ENCODE data around the gene CFAP73. TPM values are rescaled to one million over a fixed set of nuclear protein-coding genes. Genes with fewer than 3 reads are reported as not detected.

The CFAP73 gene
- total RNA-seq, 1 experiment from 2014 or later, result 0.10 TPM

DNA sequence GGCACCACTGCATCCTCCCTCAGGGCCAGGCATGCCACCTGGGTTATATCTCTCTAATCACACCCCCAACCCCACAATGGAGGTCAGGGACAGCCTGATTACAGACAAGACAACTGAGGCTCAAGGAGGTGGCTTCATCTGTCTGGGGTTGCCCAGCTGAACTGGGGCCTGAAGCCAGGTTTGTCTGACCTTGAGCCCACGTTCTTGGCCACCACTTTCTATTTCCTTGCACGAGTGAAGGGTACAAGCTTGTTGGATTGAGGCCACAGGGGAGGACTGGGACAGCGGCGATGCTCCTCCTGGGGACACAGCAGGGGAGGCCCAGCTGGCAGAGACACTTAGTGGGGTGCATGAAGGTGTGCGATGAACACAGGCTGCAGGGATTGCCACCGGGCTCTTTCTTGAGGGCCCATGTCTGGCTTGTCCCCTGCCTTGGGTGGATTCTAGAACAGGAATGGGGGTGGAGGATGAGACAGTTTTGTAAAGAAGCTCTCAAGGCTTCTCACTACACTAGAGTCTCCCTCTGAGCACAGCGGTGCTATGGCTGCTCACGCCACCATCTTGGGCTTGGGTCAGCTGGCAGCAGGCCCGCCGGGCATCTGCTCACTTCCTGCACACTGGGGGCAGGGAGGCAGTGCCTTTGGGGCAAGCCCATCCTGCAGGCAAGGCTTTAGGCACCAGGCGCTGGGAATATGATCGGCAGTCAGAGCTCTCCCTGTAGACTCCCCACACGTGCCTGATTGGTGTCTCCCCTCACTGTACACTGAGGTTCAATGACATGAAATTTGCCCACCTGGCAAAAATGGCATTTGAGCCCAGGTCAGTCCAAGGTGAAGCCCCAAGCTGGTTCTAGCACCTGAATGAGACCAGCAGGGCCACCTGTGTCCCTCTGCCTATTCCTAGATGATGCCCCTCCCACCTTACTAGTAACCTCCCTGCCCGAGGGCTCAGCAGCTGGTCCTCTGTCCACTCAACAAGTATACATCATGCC, 52.0 kb downstream of the CFAP73 start:
- Histone ChIP-seq H3K4me3 (ENCODE audit: low read depth in 2 of 2, low read length in 2 of 2) (no peak overlapping the region), H3K27me3 (ENCODE audit: control insufficient read depth, insufficient read depth, low read length) (no peaks in the 10 kb centered on the region), H3K36me3 (ENCODE audit: control insufficient read depth, insufficient read depth, low read length) (no peaks in the 10 kb centered on the region), H3K9me3 (ENCODE audit: control insufficient read depth, insufficient read depth, low read depth, low read length) (no peaks in the 10 kb centered on the region), H3K4me1 (ENCODE audit: control insufficient read depth, insufficient read depth, low read length) (peaks cover 5% of the 10 kb centered on the region; the same call in 1 of the 2 replicates), H3K27ac (ENCODE audit: low read length) (no peak overlapping the region)
- ATAC-seq (no peak), DNase-seq (ENCODE audit: low read depth, low spot score) (no peak)
- CTCF ChIA-PET, result no interaction called here
- TF ChIP-seq, protein P1, sequence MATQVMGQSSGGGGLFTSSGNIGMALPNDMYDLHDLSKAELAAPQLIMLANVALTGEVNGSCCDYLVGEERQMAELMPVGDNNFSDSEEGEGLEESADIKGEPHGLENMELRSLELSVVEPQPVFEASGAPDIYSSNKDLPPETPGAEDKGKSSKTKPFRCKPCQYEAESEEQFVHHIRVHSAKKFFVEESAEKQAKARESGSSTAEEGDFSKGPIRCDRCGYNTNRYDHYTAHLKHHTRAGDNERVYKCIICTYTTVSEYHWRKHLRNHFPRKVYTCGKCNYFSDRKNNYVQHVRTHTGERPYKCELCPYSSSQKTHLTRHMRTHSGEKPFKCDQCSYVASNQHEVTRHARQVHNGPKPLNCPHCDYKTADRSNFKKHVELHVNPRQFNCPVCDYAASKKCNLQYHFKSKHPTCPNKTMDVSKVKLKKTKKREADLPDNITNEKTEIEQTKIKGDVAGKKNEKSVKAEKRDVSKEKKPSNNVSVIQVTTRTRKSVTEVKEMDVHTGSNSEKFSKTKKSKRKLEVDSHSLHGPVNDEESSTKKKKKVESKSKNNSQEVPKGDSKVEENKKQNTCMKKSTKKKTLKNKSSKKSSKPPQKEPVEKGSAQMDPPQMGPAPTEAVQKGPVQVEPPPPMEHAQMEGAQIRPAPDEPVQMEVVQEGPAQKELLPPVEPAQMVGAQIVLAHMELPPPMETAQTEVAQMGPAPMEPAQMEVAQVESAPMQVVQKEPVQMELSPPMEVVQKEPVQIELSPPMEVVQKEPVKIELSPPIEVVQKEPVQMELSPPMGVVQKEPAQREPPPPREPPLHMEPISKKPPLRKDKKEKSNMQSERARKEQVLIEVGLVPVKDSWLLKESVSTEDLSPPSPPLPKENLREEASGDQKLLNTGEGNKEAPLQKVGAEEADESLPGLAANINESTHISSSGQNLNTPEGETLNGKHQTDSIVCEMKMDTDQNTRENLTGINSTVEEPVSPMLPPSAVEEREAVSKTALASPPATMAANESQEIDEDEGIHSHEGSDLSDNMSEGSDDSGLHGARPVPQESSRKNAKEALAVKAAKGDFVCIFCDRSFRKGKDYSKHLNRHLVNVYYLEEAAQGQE (IDR thresholded peaks at IDR 0.05; ENCODE audit: insufficient read depth in 1 of 2, low read depth in 2 of 2, low read length in 1 of 2), result no peak
- TF ChIP-seq TCF7L2 (IDR thresholded peaks at IDR 0.05; ENCODE audit: low read depth, low read length), result no peak
- no peak for TF ChIP-seq POLR2AphosphoS5 (IDR thresholded peaks at IDR 0.05; ENCODE audit: low read depth, low read length)
- TF ChIP-seq, protein P2, sequence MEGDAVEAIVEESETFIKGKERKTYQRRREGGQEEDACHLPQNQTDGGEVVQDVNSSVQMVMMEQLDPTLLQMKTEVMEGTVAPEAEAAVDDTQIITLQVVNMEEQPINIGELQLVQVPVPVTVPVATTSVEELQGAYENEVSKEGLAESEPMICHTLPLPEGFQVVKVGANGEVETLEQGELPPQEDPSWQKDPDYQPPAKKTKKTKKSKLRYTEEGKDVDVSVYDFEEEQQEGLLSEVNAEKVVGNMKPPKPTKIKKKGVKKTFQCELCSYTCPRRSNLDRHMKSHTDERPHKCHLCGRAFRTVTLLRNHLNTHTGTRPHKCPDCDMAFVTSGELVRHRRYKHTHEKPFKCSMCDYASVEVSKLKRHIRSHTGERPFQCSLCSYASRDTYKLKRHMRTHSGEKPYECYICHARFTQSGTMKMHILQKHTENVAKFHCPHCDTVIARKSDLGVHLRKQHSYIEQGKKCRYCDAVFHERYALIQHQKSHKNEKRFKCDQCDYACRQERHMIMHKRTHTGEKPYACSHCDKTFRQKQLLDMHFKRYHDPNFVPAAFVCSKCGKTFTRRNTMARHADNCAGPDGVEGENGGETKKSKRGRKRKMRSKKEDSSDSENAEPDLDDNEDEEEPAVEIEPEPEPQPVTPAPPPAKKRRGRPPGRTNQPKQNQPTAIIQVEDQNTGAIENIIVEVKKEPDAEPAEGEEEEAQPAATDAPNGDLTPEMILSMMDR (IDR thresholded peaks at IDR 0.05), result no peak
- TF ChIP-seq SIN3A (IDR thresholded peaks at IDR 0.05; ENCODE audit: borderline replicate concordance, insufficient read depth, low read depth, low read length), result no peak
- POLR2A ChIA-PET, result interaction anchor here (0.6 kb wide), 1 partner anchor 20 kb away, joined by 3 read pairs; no protein-coding TSS in a partner anchor
- in situ Hi-C loops (cut with HindIII; ENCODE audit: low pct_unique_long_range_greater_than_20kb, low sequenced_read_pairs) (no loop called here), intact Hi-C loops (cut with micrococcal nuclease; ENCODE audit: unreplicated experiment) (no loop called here)
- no TSS peak for BruUV-seq (replicated peaks)

DNA sequence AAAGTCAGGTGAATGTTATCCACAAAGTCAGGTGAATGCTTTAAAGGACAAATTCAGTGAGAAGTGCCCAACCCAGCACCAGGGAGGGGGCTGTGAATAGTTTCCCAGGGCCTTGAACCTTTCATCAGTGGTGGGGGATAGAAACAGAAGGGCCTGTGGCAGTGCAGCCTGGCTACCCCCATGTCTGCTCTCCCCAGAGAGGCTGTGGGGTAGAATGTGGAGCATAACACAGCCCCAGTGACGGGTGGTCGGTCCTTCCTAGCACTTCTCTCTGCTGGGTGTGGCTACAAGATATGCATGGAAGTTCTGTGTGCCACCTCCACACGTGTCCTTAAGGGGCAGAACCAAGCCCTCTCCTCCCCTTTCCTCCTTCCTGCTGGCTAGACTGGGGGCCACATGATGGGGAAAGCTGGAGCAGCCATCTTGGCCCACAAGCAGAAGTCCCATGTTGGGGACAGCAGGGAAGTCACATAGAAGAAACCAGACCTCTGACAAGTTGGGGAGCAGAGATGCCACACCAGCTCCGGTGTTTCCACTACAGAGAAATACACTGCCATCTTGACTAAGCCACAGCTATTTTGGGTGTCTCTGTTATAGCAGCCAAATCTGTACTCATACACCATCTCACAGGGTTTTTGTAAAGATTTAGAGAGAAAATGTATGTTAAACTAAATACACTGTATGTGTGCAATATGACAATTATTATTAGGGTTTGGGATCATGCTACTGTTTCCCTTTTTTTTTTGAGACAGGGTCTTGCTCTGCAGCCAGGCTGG, 53.0 kb downstream of the CFAP73 start:
- in situ Hi-C loops (cut with HindIII; ENCODE audit: low pct_unique_long_range_greater_than_20kb, low sequenced_read_pairs), result no loop called here
- intact Hi-C loops (cut with micrococcal nuclease; ENCODE audit: unreplicated experiment), result no loop called here
- POLR2A ChIA-PET, result no interaction called here
- Histone ChIP-seq H3K27me3 (ENCODE audit: control insufficient read depth, insufficient read depth, low read length) (no peaks in the 10 kb centered on the region), H3K4me3 (ENCODE audit: low read depth in 2 of 2, low read length in 2 of 2) (no peak overlapping the region), H3K4me1 (ENCODE audit: control insufficient read depth, insufficient read depth, low read length) (no peaks in the 10 kb centered on the region), H3K36me3 (ENCODE audit: control insufficient read depth, insufficient read depth, low read length) (no peaks in the 10 kb centered on the region), H3K9me3 (ENCODE audit: control insufficient read depth, insufficient read depth, low read depth, low read length) (no peaks in the 10 kb centered on the region), H3K27ac (ENCODE audit: low read length) (no peak overlapping the region)
- CTCF ChIA-PET, result no interaction called here
- no TSS peak for BruUV-seq (replicated peaks)
- TF ChIP-seq, protein P2 (IDR thresholded peaks at IDR 0.05), result no peak
- TF ChIP-seq POLR2AphosphoS5 (IDR thresholded peaks at IDR 0.05; ENCODE audit: low read depth, low read length) (no peak), SIN3A (IDR thresholded peaks at IDR 0.05; ENCODE audit: borderline replicate concordance, insufficient read depth, low read depth, low read length) (no peak), TCF7L2 (IDR thresholded peaks at IDR 0.05; ENCODE audit: low read depth, low read length) (no peak)
- TF ChIP-seq, protein P1 (IDR thresholded peaks at IDR 0.05; ENCODE audit: insufficient read depth in 1 of 2, low read depth in 2 of 2, low read length in 1 of 2), result no peak
- ATAC-seq (no peak), DNase-seq (ENCODE audit: low read depth, low spot score) (no peak)
